HEK293 (cell line): ENCODE data around the gene CCDC34.
"Not testable (repeated sequence)": the region's sequence is repeated elsewhere in the genome, so short reads cannot be mapped to it uniquely, and the experiment has no call there.

Experiments used
- CTCF ChIA-PET: fragments of 350-600 bp; formaldehyde crosslinking; extraction: SDS; loops from one replicate; lab custom pipeline; 2021; ENCODE audit warnings: antibody characterized with exemption; lab: Yijun Ruan, JAX
- POLR2A ChIA-PET: fragments of 300-600 bp; formaldehyde crosslinking; extraction: SDS; loops from one replicate; lab custom pipeline; 2020; ENCODE audit warnings: antibody characterized with exemption, inconsistent platforms; lab: Yijun Ruan, JAX
- H3K27ac ChIP-seq: fragments of 200-500 bp; sonication (Bioruptor generic); 2 replicates; pipeline ENCODE4 v1.5.1; 2014; ENCODE audit warnings: low read depth, low read length, control low read depth, inconsistent platforms; ENCODE audit errors: extremely low read depth
- H3K36me3 ChIP-seq, 2 experiments: fragments of 200-500 bp in 1 of 2; sonication (Bioruptor generic) in 1 of 2; 1 replicate in 1 of 2; 2 replicates in 1 of 2; pipeline ENCODE4 v1.5.1; 2014 to 2017; ENCODE audit warnings: inconsistent platforms in 2 of 2, low read length in 2 of 2; ENCODE audit not compliant: control insufficient read depth in 2 of 2, insufficient read depth in 1 of 2
- H3K4me1 ChIP-seq: fragments of 200-500 bp; sonication (Bioruptor generic); 2 replicates; pipeline ENCODE4 v1.5.1; 2014; ENCODE audit warnings: mild to moderate bottlenecking, low read length, inconsistent platforms; ENCODE audit not compliant: control insufficient read depth, insufficient read depth
- H3K4me3 ChIP-seq: 2 replicates; pipeline ENCODE4 v1.5.1; 2011; ENCODE audit warnings: low read depth, mild to moderate bottlenecking, control low read depth, low read length, moderate library complexity
- H3K9me3 ChIP-seq: fragments of 200-500 bp; sonication (Bioruptor generic); 2 replicates; pipeline ENCODE4 v1.5.1; 2014; ENCODE audit warnings: low read depth, low read length, inconsistent platforms; ENCODE audit not compliant: control insufficient read depth, insufficient read depth
- KLF7 ChIP-seq: fragments of 450-650 bp; formaldehyde crosslinking; IDR thresholded peaks from 2 replicates; pipeline ENCODE4 v1.5.1; 2016; ENCODE audit warnings: missing biosample characterization, missing genetic modification characterization, borderline replicate concordance
- ZBTB10 ChIP-seq: fragments of 450-650 bp; formaldehyde crosslinking; IDR thresholded peaks from 2 replicates; pipeline ENCODE4 v1.5.1; 2016; ENCODE audit warnings: missing biosample characterization, missing genetic modification characterization
- ZNF169 ChIP-seq: fragments of 450-650 bp; formaldehyde crosslinking; IDR thresholded peaks from 2 replicates; pipeline ENCODE4 v1.5.1; 2016; ENCODE audit warnings: missing biosample characterization, missing genetic modification characterization
- ZNF19 ChIP-seq: fragments of 450-650 bp; formaldehyde crosslinking; IDR thresholded peaks from 2 replicates; pipeline ENCODE4; 2016; ENCODE audit warnings: missing biosample characterization, missing genetic modification characterization, low read depth
- ZNF24 ChIP-seq: fragments of 450-650 bp; formaldehyde crosslinking; IDR thresholded peaks from 2 replicates; pipeline ENCODE4 v1.5.1; 2016; ENCODE audit warnings: missing biosample characterization, missing genetic modification characterization
- ZNF311 ChIP-seq: fragments of 450-650 bp; formaldehyde crosslinking; IDR thresholded peaks from 2 replicates; pipeline ENCODE4 v1.5.1; 2017; ENCODE audit warnings: missing biosample characterization, missing genetic modification characterization, borderline replicate concordance
- ZNF341 ChIP-seq: fragments of 450-650 bp; formaldehyde crosslinking; IDR thresholded peaks from 2 replicates; pipeline ENCODE4; 2016; ENCODE audit warnings: low read depth, missing biosample characterization, missing genetic modification characterization
- ZNF404 ChIP-seq: fragments of 450-650 bp; formaldehyde crosslinking; IDR thresholded peaks from 2 replicates; pipeline ENCODE4 v1.5.1; 2017; ENCODE audit warnings: missing biosample characterization, missing genetic modification characterization
- ZNF747 ChIP-seq: fragments of 450-650 bp; formaldehyde crosslinking; IDR thresholded peaks from 2 replicates; pipeline ENCODE4 v1.5.1; 2016; ENCODE audit warnings: missing biosample characterization, missing genetic modification characterization
- ZNF791 ChIP-seq: fragments of 450-650 bp; formaldehyde crosslinking; IDR thresholded peaks from 2 replicates; pipeline ENCODE4 v1.5.1; 2016; ENCODE audit warnings: missing biosample characterization, missing genetic modification characterization
- ZSCAN16 ChIP-seq: fragments of 450-650 bp; formaldehyde crosslinking; IDR thresholded peaks from 2 replicates; pipeline ENCODE4 v1.5.1; 2016; ENCODE audit warnings: missing biosample characterization, missing genetic modification characterization
- TF ChIP-seq, protein P1 (sequence below): fragments of 450-650 bp; formaldehyde crosslinking; IDR thresholded peaks from 2 replicates; pipeline ENCODE4 v1.5.1; 2016; ENCODE audit warnings: missing biosample characterization, missing genetic modification characterization
- TF ChIP-seq, protein P2 (sequence below): fragments of 450-650 bp; formaldehyde crosslinking; IDR thresholded peaks from 2 replicates; pipeline ENCODE4 v1.5.1; 2016; ENCODE audit warnings: missing biosample characterization, missing genetic modification characterization
- TF ChIP-seq, protein P3 (sequence below): fragments of 450-650 bp; formaldehyde crosslinking; IDR thresholded peaks from 2 replicates; pipeline ENCODE4 v1.5.1; 2016; ENCODE audit warnings: missing biosample characterization, missing genetic modification characterization

Gene CCDC34

GRCh38 chr11:27339941-27340340 is 23.1 kb downstream of the CCDC34 start:
- ChIA-PET POLR2A (no interaction called here), CTCF (interaction anchor here (0.7 to 1.2 kb wide), 3 partner anchors 55 to 156 kb away, joined by 3 to 4 read pairs (median 4); no protein-coding TSS in a partner anchor)
- Histone ChIP-seq H3K27ac (no peak overlapping the region), H3K4me3 (no peak overlapping the region), H3K9me3 (no peaks in the 10 kb centered on the region), H3K4me1 (no peaks in the 10 kb centered on the region), H3K36me3 (peaks cover 7 to 18% of the 10 kb centered on the region in 2 experiments)
- TF ChIP-seq ZNF791 (tag by site-specific recombination) (no peak), ZNF404 (tag by site-specific recombination) (no peak), ZNF169 (tag by site-specific recombination) (no peak), ZNF24 (tag by site-specific recombination) (no peak), ZNF19 (tag by site-specific recombination) (no peak), ZNF311 (tag by site-specific recombination) (no peak), ZNF341 (tag by site-specific recombination) (no peak), ZSCAN16 (tag by site-specific recombination) (no peak), KLF7 (tag by site-specific recombination) (no peak), ZNF747 (tag by site-specific recombination) (no peak)
- TF ChIP-seq, protein P1, sequence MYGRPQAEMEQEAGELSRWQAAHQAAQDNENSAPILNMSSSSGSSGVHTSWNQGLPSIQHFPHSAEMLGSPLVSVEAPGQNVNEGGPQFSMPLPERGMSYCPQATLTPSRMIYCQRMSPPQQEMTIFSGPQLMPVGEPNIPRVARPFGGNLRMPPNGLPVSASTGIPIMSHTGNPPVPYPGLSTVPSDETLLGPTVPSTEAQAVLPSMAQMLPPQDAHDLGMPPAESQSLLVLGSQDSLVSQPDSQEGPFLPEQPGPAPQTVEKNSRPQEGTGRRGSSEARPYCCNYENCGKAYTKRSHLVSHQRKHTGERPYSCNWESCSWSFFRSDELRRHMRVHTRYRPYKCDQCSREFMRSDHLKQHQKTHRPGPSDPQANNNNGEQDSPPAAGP (tag by site-specific recombination), result no peak
- TF ChIP-seq, protein P2, sequence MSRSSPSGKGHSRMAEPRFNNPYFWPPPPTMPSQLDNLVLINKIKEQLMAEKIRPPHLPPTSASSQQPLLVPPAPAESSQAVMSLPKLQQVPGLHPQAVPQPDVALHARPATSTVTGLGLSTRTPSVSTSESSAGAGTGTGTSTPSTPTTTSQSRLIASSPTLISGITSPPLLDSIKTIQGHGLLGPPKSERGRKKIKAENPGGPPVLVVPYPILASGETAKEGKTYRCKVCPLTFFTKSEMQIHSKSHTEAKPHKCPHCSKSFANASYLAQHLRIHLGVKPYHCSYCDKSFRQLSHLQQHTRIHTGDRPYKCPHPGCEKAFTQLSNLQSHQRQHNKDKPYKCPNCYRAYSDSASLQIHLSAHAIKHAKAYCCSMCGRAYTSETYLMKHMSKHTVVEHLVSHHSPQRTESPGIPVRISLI (tag by site-specific recombination), result no peak
- TF ChIP-seq, protein P3, sequence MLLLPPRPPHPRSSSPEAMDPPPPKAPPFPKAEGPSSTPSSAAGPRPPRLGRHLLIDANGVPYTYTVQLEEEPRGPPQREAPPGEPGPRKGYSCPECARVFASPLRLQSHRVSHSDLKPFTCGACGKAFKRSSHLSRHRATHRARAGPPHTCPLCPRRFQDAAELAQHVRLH (tag by site-specific recombination), result no peak

- POLR2A ChIA-PET, H3K27ac ChIP-seq, CTCF ChIA-PET: not testable (repeated sequence)
Measured at GRCh38 chr11:27334764-27335163, 28.3 kb downstream of the CCDC34 start.

GRCh38 chr11:27331981-27332380 is 31.0 kb downstream of the CCDC34 start:
- Histone ChIP-seq H3K4me3 (no peak overlapping the region), H3K9me3 (no peaks in the 10 kb centered on the region), H3K4me1 (no peaks in the 10 kb centered on the region), H3K36me3 (peaks cover 7 to 11% of the 10 kb centered on the region in 2 experiments; a peak in 2 of 3 replicates), H3K27ac (no peak overlapping the region)
- POLR2A ChIA-PET, result interaction anchor here (0.6 kb wide), 1 partner anchor 141 kb away, joined by 6 read pairs; the partner anchor contains the start of gene LGR4
- CTCF ChIA-PET, result interaction anchor here (0.6 kb wide), 1 partner anchor 200 kb away, joined by 3 read pairs; no protein-coding TSS in a partner anchor
- no peak for TF ChIP-seq ZNF341 (tag by site-specific recombination)
- no peak for TF ChIP-seq ZBTB10
- TF ChIP-seq ZNF791 (tag by site-specific recombination), result no peak

More at GRCh38 chr11:27334764-27335163, 28.3 kb downstream of the CCDC34 start:
- not testable (repeated sequence) for H3K4me3 ChIP-seq, H3K9me3 ChIP-seq, H3K4me1 ChIP-seq
- peaks cover 7 to 15% of the 10 kb centered on the region in 2 experiments for H3K36me3 ChIP-seq
